Lower leg skin (tissue), 3 donors: ENCODE data around the gene LMTK3.

Experiments
- POLR2A ChIP-seq, 2 donors: fragments of 450-650 bp; IDR thresholded peaks; one replicate each; pipeline ENCODE4 v1.6.1; 2016 to 2017; ENCODE audit warnings: antibody characterized with exemption in 2 of 2, mild to moderate bottlenecking in 1 of 2, moderate library complexity in 1 of 2
- TF ChIP-seq, protein P1 (sequence below), 3 donors: fragments of 450-650 bp; IDR thresholded peaks; one replicate each; pipeline ENCODE4 v1.5.1; 2016; ENCODE audit warnings: antibody characterized with exemption in 3 of 3, mild to moderate bottlenecking in 3 of 3, moderate library complexity in 2 of 3

DNA sequence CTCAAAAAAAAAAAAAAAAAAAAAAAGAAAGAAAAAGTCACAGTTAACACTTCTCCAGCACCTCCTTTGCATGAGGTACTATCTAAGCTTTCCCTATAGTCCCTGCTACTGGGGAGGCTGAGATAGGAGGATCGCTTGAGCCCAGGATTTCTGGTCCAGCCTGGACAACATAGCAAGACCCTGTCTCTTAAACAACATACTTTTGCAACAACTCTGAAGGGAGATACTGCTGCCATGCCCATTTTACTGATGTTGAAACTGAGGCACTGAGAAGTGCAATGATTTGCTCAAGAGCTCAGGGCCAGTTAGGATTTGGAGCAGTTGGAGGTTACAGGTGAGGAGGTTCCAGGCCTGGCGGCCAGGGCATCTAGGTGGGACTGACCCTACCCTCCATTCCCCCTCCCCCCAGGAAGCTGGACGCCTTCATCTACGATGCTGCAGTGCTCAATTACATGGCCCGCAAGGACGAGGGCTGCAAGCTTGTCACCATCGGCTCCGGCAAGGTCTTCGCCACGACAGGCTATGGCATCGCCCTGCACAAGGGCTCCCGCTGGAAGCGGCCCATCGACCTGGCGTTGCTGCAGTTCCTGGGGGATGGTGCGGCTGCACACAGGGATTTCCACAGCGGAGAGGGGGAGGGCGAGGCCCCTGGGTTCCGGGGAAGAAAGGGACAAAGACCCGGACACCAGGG, 70.1 kb downstream of the LMTK3 start:
- TF ChIP-seq, protein P1, sequence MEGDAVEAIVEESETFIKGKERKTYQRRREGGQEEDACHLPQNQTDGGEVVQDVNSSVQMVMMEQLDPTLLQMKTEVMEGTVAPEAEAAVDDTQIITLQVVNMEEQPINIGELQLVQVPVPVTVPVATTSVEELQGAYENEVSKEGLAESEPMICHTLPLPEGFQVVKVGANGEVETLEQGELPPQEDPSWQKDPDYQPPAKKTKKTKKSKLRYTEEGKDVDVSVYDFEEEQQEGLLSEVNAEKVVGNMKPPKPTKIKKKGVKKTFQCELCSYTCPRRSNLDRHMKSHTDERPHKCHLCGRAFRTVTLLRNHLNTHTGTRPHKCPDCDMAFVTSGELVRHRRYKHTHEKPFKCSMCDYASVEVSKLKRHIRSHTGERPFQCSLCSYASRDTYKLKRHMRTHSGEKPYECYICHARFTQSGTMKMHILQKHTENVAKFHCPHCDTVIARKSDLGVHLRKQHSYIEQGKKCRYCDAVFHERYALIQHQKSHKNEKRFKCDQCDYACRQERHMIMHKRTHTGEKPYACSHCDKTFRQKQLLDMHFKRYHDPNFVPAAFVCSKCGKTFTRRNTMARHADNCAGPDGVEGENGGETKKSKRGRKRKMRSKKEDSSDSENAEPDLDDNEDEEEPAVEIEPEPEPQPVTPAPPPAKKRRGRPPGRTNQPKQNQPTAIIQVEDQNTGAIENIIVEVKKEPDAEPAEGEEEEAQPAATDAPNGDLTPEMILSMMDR (IDR thresholded peaks at IDR 0.05): no peak
- no peak for TF ChIP-seq POLR2A (IDR thresholded peaks at IDR 0.05)
